Psoas muscle (tissue), 8 donors: Measurements from ENCODE around the gene TUBA4B. TPM values are rescaled to one million over a fixed set of nuclear protein-coding genes. Genes with fewer than 3 reads are reported as not detected.

Experiments used
- ATAC-seq, 4 donors: fragments of 200-7000 bp; cut with Tn5 transposase; one replicate each; pipeline ENCODE4 v1.9.1; 2020; ENCODE audit warnings: moderate library complexity in 3 of 4, mild to moderate bottlenecking in 2 of 4
- DNase-seq, 2 donors: peaks; one replicate each; pipeline ENCODE4 v3.0.0-alpha.2; 2020
- H3K27ac ChIP-seq: fragments of 200-600 bp; one replicate; pipeline ENCODE4 v1.8.0; 2022
- H3K27me3 ChIP-seq, 3 donors: fragments of 200-600 bp in 1 of 3; one replicate each; pipeline versions ENCODE4 v1.6.1 to v1.8.0; 2013 to 2022; ENCODE audit warnings: low read length in 2 of 3, mild to moderate bottlenecking in 2 of 3, moderate library complexity in 1 of 3; ENCODE audit not compliant: insufficient read depth in 3 of 3
- H3K36me3 ChIP-seq, 2 donors: fragments of 200-600 bp in 1 of 2; one replicate each; pipeline versions ENCODE4 v1.6.1 to v1.8.0; 2013 to 2022; ENCODE audit warnings: low read depth in 1 of 2, mild to moderate bottlenecking in 1 of 2, moderate library complexity in 1 of 2; ENCODE audit not compliant: insufficient read depth in 1 of 2
- H3K4me1 ChIP-seq: fragments of 200-600 bp; one replicate; pipeline ENCODE4 v1.8.0; 2022
- H3K4me3 ChIP-seq: fragments of 200-600 bp; one replicate; pipeline ENCODE4 v1.8.0; 2022; ENCODE audit warnings: mild to moderate bottlenecking
- H3K9me3 ChIP-seq: fragments of 200-600 bp; one replicate; pipeline ENCODE4 v1.8.0; 2022
- CTCF ChIP-seq: fragments of 200-600 bp; IDR thresholded peaks from one replicate; pipeline ENCODE4 v1.8.0; 2022; ENCODE audit warnings: antibody characterized with exemption
- WGBS, 3 donors: extraction: QIAGEN DNeasy Blood & Tissue Kit; methylation state at CpG; one replicate each; pipeline versions ENCODE4 v1.1.6 to v1.1.7; 2013; 5-methylcytosine and 5-hydroxymethylcytosine counted together
- intact Hi-C, 2 donors: fragments of 100-400 bp; cut with DNase I; formaldehyde crosslinking; loops; one replicate each; pipeline versions ENCODE4 v1.11.0 to v1.14.2; 2022
- polyA plus RNA-seq, 3 donors: library from polyadenylated mRNA; stranded (reverse); fragments of 200-250 nt; gene quantifications; one replicate each; pipeline ENCODE4 v1.2.3, GENCODE V29; 2013
- total RNA-seq, 4 donors: library from RNA; stranded (reverse); fragmentation: NEBNext Ultra II Directional in 2 of 4; extraction: Animal tissue kit (Norgen Biotek cat#: 25700) in 2 of 4; gene quantifications; one replicate each; pipeline versions ENCODE4 v1.2.1 to v1.2.4, GENCODE V29; 2021 to 2023
- donor health status: healthy with polysubstance abuse.
- donor health status: DM: no; HTN: no; CAD: no; lungs with moderate emphysema.
- donor health status: Bipolar disorder and iron deficiency.
- donor health status: healthy.
- donor health status: DM: yes; HTN: yes; CAD: no.
- donor health status: DM: no; HTN: no; CAD: no.
- donor health status: DM: no; HTN: no; CAD: no.
- donor health status: DM: yes; HTN: yes; CAD: no.

The TUBA4B gene
- total and polyA plus RNA-seq, 7 donors: 0.06 TPM; not detected in 6

DNA sequence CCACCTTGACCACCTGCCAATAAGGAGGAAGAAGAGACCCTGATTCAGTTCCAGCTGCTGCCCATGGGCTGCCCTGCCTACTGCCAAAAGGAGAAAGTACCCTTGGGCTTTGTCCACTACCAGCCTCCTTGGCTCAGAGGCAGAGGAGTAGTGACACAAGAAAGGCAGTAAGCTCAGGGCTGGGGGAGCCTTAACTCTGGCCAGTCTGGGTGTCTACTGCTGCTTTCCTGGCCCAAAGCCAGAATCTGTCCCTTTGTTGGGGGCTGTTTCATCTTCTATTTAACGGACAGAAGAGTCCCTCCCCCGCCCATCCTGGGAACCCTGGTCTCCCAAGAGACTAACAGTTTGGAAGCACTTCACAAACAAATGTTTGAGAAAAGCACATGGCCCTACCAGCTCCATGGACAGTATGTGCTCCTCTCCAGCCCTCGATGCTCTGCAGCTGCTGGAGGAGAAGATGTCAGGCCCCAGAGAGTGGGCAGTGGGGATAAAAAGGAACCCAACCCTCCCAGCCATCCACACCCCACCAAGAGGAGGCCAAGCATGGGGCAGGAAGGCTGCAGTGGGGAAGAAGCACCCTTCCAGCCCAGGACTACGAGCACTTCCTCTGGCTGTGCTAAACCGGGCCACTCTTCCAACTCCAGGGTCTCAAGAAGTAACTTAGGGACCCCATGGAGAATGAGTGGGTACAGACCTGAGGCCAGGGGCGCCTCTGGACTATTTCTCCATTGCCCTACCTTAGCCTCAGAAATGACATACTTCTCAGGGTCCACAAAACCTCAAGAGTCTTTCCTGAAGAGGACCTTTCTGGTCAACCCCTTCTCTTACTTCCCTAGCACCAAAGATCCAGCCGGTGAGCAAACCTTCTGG, 24.8 kb upstream of the TUBA4B start:
- DNase-seq (peak in 1 of 2 donors; percentile 32), ATAC-seq (no peak)
- Histone ChIP-seq H3K27me3 (no peaks in the 10 kb centered on the region), H3K4me3 (peak overlapping the region; percentile 87), H3K36me3 (peaks cover 2 to 71% of the 10 kb centered on the region in 2 donors), H3K27ac (peak overlapping the region; percentile 98), H3K9me3 (no peaks in the 10 kb centered on the region), H3K4me1 (peaks cover 19% of the 10 kb centered on the region)
- intact Hi-C loops: no loop called here
- TF ChIP-seq CTCF: no peak
- 32 to 42% (median 37%) methylated on average over 6 to 7 of the region's 7 CpGs for WGBS, 3 donors

GRCh38 chr2:219228911-219229304, 24.1 kb upstream of the TUBA4B start:
- intact Hi-C loops: no loop called here
- H3K4me3 ChIP-seq: peak overlapping the region; percentile 87
- peaks cover 19% of the 10 kb centered on the region for H3K4me1 ChIP-seq
- H3K36me3 ChIP-seq: peaks cover 3 to 71% of the 10 kb centered on the region in 2 donors
- no peak for DNase-seq
- peak overlapping the region; percentile 98 for H3K27ac ChIP-seq
- 0 to 3% (median 1%) methylated on average over 11 to 19 of the region's 19 CpGs for WGBS, 3 donors
- no peak for TF ChIP-seq CTCF
- no peaks in the 10 kb centered on the region for H3K27me3 ChIP-seq
- no peaks in the 10 kb centered on the region for H3K9me3 ChIP-seq
- peak in 1 of 4 donors; percentile 5 for ATAC-seq

DNA sequence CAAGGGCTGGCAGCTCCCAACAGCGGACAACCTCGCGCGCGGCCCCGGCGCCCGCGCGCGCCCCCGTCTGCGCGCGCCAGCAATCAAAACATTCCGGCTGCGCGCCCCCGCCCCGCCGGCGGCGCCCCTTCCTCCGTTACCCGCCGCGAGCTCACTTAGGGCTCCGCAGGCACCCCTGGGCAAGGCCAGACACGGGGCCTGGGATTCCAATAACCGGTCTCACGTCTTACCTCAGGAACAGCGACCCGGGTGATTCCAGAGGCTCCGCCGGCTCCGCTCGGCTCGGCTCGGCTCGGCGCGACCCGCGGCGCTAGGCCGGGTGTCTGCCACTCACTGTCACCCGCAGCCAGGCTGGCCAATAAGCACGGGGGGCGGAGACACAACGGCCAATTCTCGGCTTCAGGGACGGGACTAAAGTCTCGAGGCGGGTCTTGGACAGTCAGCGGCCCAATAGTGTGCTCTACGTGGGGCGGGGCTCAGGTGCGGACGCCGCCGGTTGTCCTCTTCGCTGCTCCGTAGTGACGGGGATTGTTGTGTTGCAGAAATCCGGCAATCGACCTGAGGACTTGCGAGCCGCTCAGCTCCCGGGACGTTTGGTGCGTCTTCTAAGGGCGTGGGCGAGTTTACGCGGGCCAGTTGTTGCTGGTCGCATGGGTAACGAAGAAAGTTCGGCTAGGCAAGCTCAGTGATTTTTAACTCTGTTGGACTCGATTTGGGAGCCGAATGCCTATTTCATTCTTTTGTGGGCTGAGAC, 23.6 kb upstream of the TUBA4B start, which contains the start of the genes ANKZF1 and ATG9A:
Gene ANKZF1, plus strand, starts transcription at position 502 of the 754 bp plus-strand sequence. CDS start 452 bp downstream, outside the sequence.
Gene ATG9A, minus strand, starts transcription at position 332 of the 754 bp plus-strand sequence. CDS start 1,612 bp downstream, outside the sequence.
- intact Hi-C loops: no loop called here
- 0 to 1% (median 0%) methylated on average over 70 to 80 of the region's 80 CpGs for WGBS, 3 donors
- Histone ChIP-seq H3K36me3 (peaks cover 8 to 71% of the 10 kb centered on the region in 2 donors), H3K4me1 (peaks cover 19% of the 10 kb centered on the region), H3K9me3 (no peaks in the 10 kb centered on the region), H3K27ac (peak within 1 kb of the TSS; percentile 98), H3K4me3 (peak within 1 kb of the TSS; percentile 87), H3K27me3 (no peaks in the 10 kb centered on the region)
- TF ChIP-seq CTCF: no peak
- ATAC-seq: peak; percentile 97 to 99 (median 98)
- DNase-seq: peak; percentile 99

GRCh38 chr2:219230059-219230540, 22.9 kb upstream of the TUBA4B start:
- Histone ChIP-seq H3K36me3 (peaks cover 13 to 71% of the 10 kb centered on the region in 2 donors), H3K27me3 (no peaks in the 10 kb centered on the region), H3K27ac (peak overlapping the region; percentile 98), H3K9me3 (no peaks in the 10 kb centered on the region), H3K4me1 (peaks cover 19% of the 10 kb centered on the region), H3K4me3 (peak overlapping the region; percentile 87)
- TF ChIP-seq CTCF: no peak
- DNase-seq (peak in 1 of 2 donors; percentile 74), ATAC-seq (peak; percentile 5 to 46 (median 24))
- 0 to 1% (median 1%) methylated on average over 24 of the region's 24 CpGs for WGBS, 3 donors
- intact Hi-C loops: no loop called here
